ENCODE measurements around the gene LRRC30.
"Not testable (repeated sequence)": the region's sequence is repeated elsewhere in the genome, so short reads cannot be mapped to it uniquely, and the experiment has no call there.

Gene LRRC30

DNA sequence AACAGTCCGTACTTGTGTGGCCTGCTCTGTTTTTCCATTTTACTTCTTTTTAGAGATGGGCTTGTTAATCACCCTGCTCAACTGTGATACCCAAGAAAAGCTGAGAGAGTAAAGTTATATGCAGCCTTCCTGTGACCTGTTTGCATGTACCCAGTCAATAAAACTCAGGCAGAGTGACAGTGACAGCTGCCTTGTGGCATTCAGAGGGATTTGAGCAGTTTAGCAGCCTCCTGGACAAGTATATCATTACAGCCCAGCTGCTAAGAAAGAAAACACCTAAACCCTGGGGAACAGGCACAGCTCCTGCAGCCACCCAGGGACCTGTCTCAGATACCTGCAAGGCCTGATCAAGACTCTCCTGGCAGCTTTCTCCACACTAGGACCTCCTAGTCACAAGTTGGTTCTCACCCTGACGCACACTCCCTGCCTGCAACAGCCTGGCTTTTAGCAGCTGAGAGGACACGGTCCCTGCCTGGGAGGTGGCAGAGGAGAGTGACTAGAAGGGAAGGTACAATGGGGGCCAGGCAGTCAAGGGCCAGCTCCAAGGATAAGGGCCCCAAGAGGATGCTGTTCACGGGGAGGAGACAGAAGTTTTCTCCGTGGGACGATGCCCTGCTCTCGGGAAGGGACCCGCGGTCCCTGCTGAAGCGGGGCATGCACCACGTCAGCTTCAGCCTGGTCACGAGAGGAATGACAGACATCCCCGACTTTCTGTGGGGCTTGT is at the start of gene LRRC30:
LRRC30 (plus strand) TSS at position 464 of the 724 bp plus-strand sequence; CDS start at position 514, 50 bp downstream.
- no peak for DNase-seq (ENCODE audit: low read depth in 2 of 2)

- DNase-seq (ENCODE audit: low read depth in 2 of 2) = no peak
These were observed 45.2 kb upstream of the LRRC30 start for GRCh38 chr18:7185701-7186100.

- no peak for DNase-seq (ENCODE audit: low read depth in 2 of 2)
These were observed 40.2 kb upstream of the LRRC30 start for GRCh38 chr18:7190547-7191156.

- DNase-seq (ENCODE audit: low read depth in 2 of 2) = no peak
These were observed 39.2 kb upstream of the LRRC30 start for GRCh38 chr18:7191736-7192135.

GRCh38 chr18:7195266-7195665 is 35.6 kb upstream of the LRRC30 start:
- no peak for DNase-seq (ENCODE audit: low read depth in 2 of 2)

DNA sequence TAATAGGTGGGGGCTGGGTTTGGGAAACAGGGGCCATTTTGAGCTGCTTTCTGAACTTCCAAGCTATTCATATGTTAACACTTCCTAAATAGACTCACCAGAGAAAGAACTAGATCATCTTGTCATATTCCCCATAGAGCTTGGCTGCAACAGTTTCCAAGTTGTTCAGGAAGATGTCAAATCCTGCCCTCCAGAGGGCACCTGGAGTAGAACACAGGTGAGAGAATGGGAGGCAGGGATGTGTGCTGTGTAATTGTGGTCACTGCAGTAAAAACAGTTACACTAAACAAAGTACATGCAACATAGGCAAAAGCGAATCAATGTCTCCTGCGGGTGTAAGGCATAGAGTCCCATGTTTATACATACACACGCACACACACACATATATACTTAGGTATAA is 34.5 kb upstream of the LRRC30 start:
- no peak for DNase-seq (ENCODE audit: low read depth in 2 of 2)

GRCh38 chr18:7197854-7198253 is 33.0 kb upstream of the LRRC30 start:
- no peak for DNase-seq (ENCODE audit: low read depth in 2 of 2)

DNA sequence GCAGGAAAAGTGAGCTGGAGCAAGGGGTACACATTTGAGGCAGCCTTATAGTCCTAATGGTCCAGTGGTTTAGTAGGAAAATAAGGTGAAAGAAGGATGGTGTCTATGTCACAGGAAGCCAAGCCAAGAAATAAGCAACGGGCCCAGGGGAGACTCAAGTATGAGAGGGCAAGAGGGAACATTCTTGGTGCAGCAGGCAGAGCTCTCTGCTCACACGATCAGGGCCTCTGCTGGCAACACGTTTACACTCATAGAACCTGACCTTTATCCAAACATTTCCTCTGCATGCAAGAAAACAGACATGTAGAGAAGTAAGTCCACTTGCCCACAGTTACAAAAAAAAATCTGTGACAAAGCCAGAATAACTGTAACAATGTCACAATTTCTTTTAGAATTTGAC is 32.6 kb upstream of the LRRC30 start:
- DNase-seq (ENCODE audit: low read depth in 2 of 2) = no peak

- DNase-seq (ENCODE audit: low read depth in 2 of 2) = no peak
These were observed 29.8 kb upstream of the LRRC30 start for GRCh38 chr18:7201096-7201495.

GRCh38 chr18:7202169-7202568 is 28.7 kb upstream of the LRRC30 start:
- DNase-seq (ENCODE audit: low read depth in 2 of 2) = no peak

- not testable (repeated sequence) for DNase-seq (ENCODE audit: low read depth in 2 of 2)
These were observed 27.3 kb upstream of the LRRC30 start for GRCh38 chr18:7203601-7204000.

- no peak for DNase-seq (ENCODE audit: low read depth in 2 of 2)
These were observed 25.5 kb upstream of the LRRC30 start for GRCh38 chr18:7205346-7205745.

DNA sequence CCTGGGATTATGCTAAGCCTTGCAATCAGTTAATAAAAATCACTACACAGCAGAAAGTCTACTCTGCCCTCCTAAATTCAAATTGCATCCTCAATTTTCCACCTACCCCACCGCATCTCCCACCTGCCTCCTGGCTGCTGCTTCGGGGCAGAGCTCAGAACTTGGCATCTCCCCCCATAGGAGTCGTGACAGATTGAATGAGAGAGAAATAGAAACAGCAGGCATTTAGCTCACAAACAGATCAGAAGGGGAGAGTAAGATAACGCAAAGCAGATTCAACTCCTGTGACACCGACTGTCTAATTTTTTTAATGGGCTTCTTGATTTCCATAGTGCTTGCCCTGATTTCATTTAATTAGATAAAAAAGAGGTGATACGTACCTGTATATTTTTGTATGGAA is 24.7 kb upstream of the LRRC30 start:
- no peak for DNase-seq (ENCODE audit: low read depth in 2 of 2)

- no peak for DNase-seq (ENCODE audit: low read depth in 2 of 2)
These were observed 23.4 kb upstream of the LRRC30 start for GRCh38 chr18:7207366-7207915.

- no peak for DNase-seq (ENCODE audit: low read depth in 2 of 2)
These were observed 9.3 kb upstream of the LRRC30 start for GRCh38 chr18:7221424-7222155.

DNA sequence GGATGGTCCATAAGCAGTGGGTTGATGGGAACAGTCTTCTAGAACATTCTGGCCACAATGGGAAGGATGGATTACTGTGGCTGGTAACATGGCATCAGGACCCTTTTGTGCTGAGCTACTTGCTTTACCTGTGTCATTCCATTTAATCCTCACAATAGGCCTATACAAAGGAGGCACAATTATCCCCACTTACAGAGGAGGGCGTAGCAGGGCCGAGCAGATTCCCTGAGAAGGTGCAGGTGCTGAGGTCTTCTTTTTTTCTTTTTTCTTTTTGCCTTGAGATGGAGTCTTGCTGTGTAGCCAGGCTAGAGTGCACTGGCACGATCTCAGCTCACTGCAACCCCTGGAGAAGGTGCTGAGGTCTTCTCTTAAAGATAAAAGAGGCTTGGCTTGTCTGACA is 6.7 kb upstream of the LRRC30 start:
- no peak for DNase-seq (ENCODE audit: low read depth in 2 of 2)

DNA sequence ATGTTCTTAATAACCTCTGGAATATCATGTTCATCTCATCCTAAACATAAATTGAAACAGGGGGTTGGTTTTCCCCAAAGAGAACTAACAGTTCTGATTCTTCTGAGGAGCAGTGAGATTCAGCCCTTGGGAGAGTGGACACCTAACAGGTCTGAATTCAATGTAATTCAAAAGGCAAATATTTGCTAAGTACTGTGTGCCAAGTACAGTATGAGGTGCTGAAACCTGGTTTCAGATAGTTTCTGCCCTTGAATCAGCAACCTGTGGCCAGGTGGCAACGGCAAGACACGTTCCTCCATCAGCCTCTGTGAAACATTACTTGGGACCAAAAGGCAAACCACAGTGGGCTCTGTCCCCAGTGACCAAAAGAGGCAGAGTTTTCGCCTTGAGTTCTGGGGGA is 1.3 kb downstream of the LRRC30 start:
- no peak for DNase-seq (ENCODE audit: low read depth in 2 of 2)

- no peak for DNase-seq (ENCODE audit: low read depth in 2 of 2)
These were observed 2.4 kb downstream of the LRRC30 start for GRCh38 chr18:7233134-7233810.

GRCh38 chr18:7234091-7234490 is 3.2 kb downstream of the LRRC30 start:
- DNase-seq (ENCODE audit: low read depth in 2 of 2) = no peak

GRCh38 chr18:7234956-7235355 is 4.1 kb downstream of the LRRC30 start:
- DNase-seq (ENCODE audit: low read depth in 2 of 2) = no peak

- no peak for DNase-seq (ENCODE audit: low read depth in 2 of 2)
These were observed 5.2 kb downstream of the LRRC30 start for GRCh38 chr18:7236072-7236471.

GRCh38 chr18:7236933-7237332 is 6.0 kb downstream of the LRRC30 start:
- no peak for DNase-seq (ENCODE audit: low read depth in 2 of 2)

All from stimulated activated CD4-positive, alpha-beta T cell treated with anti-CD3 and anti-CD28 coated beads, Interleukin-1b, Interleukin-23, amount 100 ng/mL, for 4 hours (primary cell).